Activated naive CD4-positive, alpha-beta T cell treated with anti-CD3 and anti-CD28 coated beads, Interleukin-2, amount 10 ng/mL, durations not matched to agents 7 days and 5 days (primary cell): Measurements from ENCODE around the gene PCDH9.

Experiments
- CTCF ChIA-PET: fragments of 350-600 bp; sonication (Branson Sonifier 250); formaldehyde crosslinking; loops from one replicate; lab custom pipeline; 2021; ENCODE audit warnings: antibody characterized with exemption; lab: Charles Lee
- DNase-seq: peaks from one replicate; pipeline ENCODE4 v3.0.0-alpha.2; 2020
- H3K27ac Mint-ChIP-seq: one replicate; pipeline ENCODE4 v1.8.0; 2021; ENCODE audit warnings: mild to moderate bottlenecking, moderate library complexity, mixed read lengths
- H3K27me3 Mint-ChIP-seq: one replicate; pipeline ENCODE4 v1.8.0; 2021; ENCODE audit warnings: mild to moderate bottlenecking, mixed read lengths
- H3K36me3 Mint-ChIP-seq: one replicate; pipeline ENCODE4 v1.8.0; 2021; ENCODE audit warnings: mixed read lengths
- H3K4me1 Mint-ChIP-seq: one replicate; pipeline ENCODE4 v1.8.0; 2021; ENCODE audit warnings: mixed read lengths
- H3K4me3 Mint-ChIP-seq: one replicate; pipeline ENCODE4 v1.8.0; 2021; ENCODE audit warnings: mild to moderate bottlenecking, moderate library complexity, mixed read lengths
- H3K9me3 Mint-ChIP-seq: one replicate; pipeline ENCODE4 v1.8.0; 2021; ENCODE audit warnings: mixed read lengths

The PCDH9 gene

DNA sequence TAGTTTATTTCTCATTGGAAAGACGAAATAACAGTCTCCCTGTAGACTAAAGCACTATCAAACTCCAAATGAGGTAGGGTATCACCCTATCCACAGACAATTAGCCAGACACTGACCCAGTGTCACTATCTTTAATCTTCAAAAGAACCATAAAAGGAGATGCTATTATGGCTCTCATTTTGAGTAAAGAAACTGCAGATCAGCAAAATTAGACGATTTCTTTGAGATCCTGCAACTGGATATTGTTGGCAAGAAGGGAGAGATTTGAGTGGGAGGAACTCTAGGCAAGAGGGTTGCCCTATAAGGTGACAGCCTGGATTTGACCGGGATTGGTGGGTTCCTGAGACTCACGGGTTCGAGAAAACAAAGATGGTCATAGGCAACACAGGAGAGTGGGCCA lies 71.2 kb downstream of the PCDH9 start:
- Mint-ChIP-seq H3K36me3 (no peaks in the 10 kb centered on the region), H3K27ac (no peak overlapping the region), H3K4me1 (no peaks in the 10 kb centered on the region), H3K9me3 (no peaks in the 10 kb centered on the region), H3K4me3 (no peak overlapping the region), H3K27me3 (no peaks in the 10 kb centered on the region)
- DNase-seq, result no peak
- CTCF ChIA-PET, result no interaction called here

DNA sequence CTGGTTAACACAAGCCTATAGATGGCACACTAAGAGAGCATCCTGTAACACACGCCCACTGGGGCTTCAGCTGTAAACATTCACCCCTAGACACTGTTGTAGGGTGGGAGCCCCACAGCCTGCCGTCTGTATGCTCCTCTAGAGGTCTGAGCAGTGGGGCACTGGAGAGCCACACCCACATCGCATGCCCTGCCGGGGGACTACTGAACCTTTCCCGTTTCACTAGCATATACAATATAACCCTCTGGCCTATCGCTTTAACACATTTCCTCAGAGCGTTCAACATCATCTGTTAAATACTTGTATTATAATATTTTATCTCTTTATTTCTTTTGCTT lies 73.4 kb downstream of the PCDH9 start:
- CTCF ChIA-PET, result no interaction called here
- no peak overlapping the region for H3K4me3 Mint-ChIP-seq
- H3K36me3 Mint-ChIP-seq, result no peaks in the 10 kb centered on the region
- H3K9me3 Mint-ChIP-seq, result no peaks in the 10 kb centered on the region
- H3K27me3 Mint-ChIP-seq, result no peaks in the 10 kb centered on the region
- no peaks in the 10 kb centered on the region for H3K4me1 Mint-ChIP-seq
- no peak for DNase-seq
- no peak overlapping the region for H3K27ac Mint-ChIP-seq

GRCh38 chr13:67155898-67156722 lies 74.0 kb downstream of the PCDH9 start:
- DNase-seq, result no peak
- Mint-ChIP-seq H3K27ac (no peak overlapping the region), H3K4me3 (no peak overlapping the region), H3K36me3 (no peaks in the 10 kb centered on the region), H3K27me3 (no peaks in the 10 kb centered on the region), H3K4me1 (no peaks in the 10 kb centered on the region), H3K9me3 (no peaks in the 10 kb centered on the region)
- CTCF ChIA-PET, result no interaction called here

DNA sequence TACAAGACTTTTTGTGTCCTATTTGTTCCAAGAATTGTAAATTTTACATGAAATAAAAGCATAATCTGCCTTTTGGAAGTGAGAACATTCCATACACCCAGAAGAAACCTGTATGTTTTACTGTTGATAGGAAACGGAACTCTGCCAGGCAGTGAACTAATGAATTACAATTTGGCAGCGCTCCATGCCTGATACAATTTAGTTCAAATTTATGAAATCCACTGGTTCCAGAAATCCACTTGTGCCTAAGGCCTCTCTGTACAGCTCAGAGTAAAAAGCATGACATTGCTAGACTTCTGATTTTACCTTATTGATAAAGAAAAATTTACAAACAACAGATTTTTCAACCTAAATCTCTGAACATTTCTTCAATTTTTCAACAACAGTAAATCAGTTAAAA lies 78.1 kb downstream of the PCDH9 start:
- Mint-ChIP-seq H3K4me3 (no peak overlapping the region), H3K27me3 (no peaks in the 10 kb centered on the region), H3K4me1 (no peaks in the 10 kb centered on the region), H3K36me3 (no peaks in the 10 kb centered on the region), H3K27ac (no peak overlapping the region), H3K9me3 (no peaks in the 10 kb centered on the region)
- DNase-seq, result no peak
- CTCF ChIA-PET, result interaction anchor here (0.9 kb wide), 1 partner anchor 177 kb away, joined by 3 read pairs; no protein-coding TSS in a partner anchor

GRCh38 chr13:67151652-67152051 lies 78.5 kb downstream of the PCDH9 start:
- CTCF ChIA-PET, result interaction anchor here (0.9 kb wide), 1 partner anchor 178 kb away, joined by 3 read pairs; no protein-coding TSS in a partner anchor
- no peaks in the 10 kb centered on the region for H3K4me1 Mint-ChIP-seq
- H3K36me3 Mint-ChIP-seq, result no peaks in the 10 kb centered on the region
- no peaks in the 10 kb centered on the region for H3K27me3 Mint-ChIP-seq
- DNase-seq, result no peak
- H3K27ac Mint-ChIP-seq, result no peak overlapping the region
- no peaks in the 10 kb centered on the region for H3K9me3 Mint-ChIP-seq
- no peak overlapping the region for H3K4me3 Mint-ChIP-seq

DNA sequence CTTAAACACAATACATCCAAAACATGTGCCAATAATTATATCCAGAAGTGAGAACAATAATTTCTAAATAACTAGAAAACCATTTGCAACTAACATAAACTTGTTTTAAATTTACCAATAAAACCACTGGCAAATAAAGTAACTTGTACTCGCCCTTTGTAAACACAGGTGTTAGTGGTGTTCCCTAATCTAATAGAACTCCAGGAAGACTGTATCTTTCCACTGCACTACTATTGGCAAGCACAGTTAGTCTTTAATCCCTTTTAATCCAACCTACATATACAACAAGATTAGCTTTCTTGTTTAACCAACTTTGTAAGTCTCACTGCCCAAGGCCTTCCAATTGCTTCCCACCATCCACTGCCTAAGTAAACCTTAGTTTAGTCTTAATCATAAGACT lies 79.5 kb downstream of the PCDH9 start:
- no peak overlapping the region for H3K4me3 Mint-ChIP-seq
- no peak for DNase-seq
- no peak overlapping the region for H3K27ac Mint-ChIP-seq
- H3K9me3 Mint-ChIP-seq, result no peaks in the 10 kb centered on the region
- CTCF ChIA-PET, result no interaction called here
- no peaks in the 10 kb centered on the region for H3K27me3 Mint-ChIP-seq
- H3K36me3 Mint-ChIP-seq, result no peaks in the 10 kb centered on the region
- H3K4me1 Mint-ChIP-seq, result no peaks in the 10 kb centered on the region

GRCh38 chr13:67148161-67148571 lies 82.0 kb downstream of the PCDH9 start:
- H3K27me3 Mint-ChIP-seq, result no peaks in the 10 kb centered on the region
- CTCF ChIA-PET, result no interaction called here
- H3K27ac Mint-ChIP-seq, result no peak overlapping the region
- no peaks in the 10 kb centered on the region for H3K9me3 Mint-ChIP-seq
- H3K4me3 Mint-ChIP-seq, result no peak overlapping the region
- no peaks in the 10 kb centered on the region for H3K36me3 Mint-ChIP-seq
- DNase-seq, result no peak
- H3K4me1 Mint-ChIP-seq, result no peaks in the 10 kb centered on the region

DNA sequence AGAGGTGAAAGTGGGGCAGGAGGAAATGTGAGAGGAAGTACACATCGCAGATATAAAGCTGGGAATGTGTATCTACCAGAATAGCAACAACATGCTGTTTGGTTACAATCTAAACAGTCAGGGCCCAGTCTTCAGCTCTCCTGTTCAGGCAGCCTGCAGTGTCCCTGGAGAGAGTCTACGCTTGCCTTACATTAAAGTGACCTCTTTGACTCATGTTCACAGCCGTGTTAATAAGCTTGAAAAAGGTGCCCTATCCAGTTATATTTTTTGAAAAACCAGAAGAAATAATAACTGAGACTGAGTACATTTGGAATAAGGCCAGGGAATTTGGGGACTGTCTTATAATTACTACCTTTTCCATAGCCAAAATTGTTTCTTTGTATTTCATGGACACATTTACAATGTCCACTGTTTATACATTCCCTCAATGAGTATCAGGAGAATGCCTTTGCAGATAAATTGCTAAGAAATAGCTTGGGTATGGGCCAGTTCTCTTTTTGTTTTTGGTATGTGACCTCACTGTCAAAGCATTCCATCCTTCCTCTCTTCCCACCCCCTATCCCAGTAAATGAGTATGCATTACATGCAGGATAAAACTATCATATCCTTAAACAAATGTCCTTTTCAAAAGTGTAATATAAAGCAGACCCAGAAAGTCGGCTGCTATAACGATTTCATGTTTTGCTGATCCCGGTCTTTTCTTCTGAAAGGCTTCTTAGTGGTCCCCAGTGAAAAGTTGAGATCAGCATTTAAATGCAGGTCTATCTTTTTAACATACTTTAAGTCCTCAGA lies 82.6 kb downstream of the PCDH9 start:
- CTCF ChIA-PET, result no interaction called here
- Mint-ChIP-seq H3K4me1 (no peaks in the 10 kb centered on the region), H3K27me3 (no peaks in the 10 kb centered on the region), H3K4me3 (no peak overlapping the region), H3K9me3 (no peaks in the 10 kb centered on the region), H3K36me3 (no peaks in the 10 kb centered on the region), H3K27ac (no peak overlapping the region)
- no peak for DNase-seq

- H3K27ac Mint-ChIP-seq, result no peak overlapping the region
- no peaks in the 10 kb centered on the region for H3K36me3 Mint-ChIP-seq
- H3K4me1 Mint-ChIP-seq, result no peaks in the 10 kb centered on the region
- H3K27me3 Mint-ChIP-seq, result no peaks in the 10 kb centered on the region
- no peak overlapping the region for H3K4me3 Mint-ChIP-seq
- H3K9me3 Mint-ChIP-seq, result no peaks in the 10 kb centered on the region
- no peak for DNase-seq
- CTCF ChIA-PET, result no interaction called here
Measured at GRCh38 chr13:67146523-67147130, 83.5 kb downstream of the PCDH9 start.

- H3K36me3 Mint-ChIP-seq, result no peaks in the 10 kb centered on the region
- no peaks in the 10 kb centered on the region for H3K9me3 Mint-ChIP-seq
- no peak for DNase-seq
- no peak overlapping the region for H3K4me3 Mint-ChIP-seq
- H3K27me3 Mint-ChIP-seq, result no peaks in the 10 kb centered on the region
- H3K4me1 Mint-ChIP-seq, result no peaks in the 10 kb centered on the region
- H3K27ac Mint-ChIP-seq, result no peak overlapping the region
- CTCF ChIA-PET, result no interaction called here
Measured at GRCh38 chr13:67145950-67146349, 84.2 kb downstream of the PCDH9 start.

GRCh38 chr13:67143544-67144115 lies 86.5 kb downstream of the PCDH9 start:
- no peaks in the 10 kb centered on the region for H3K27me3 Mint-ChIP-seq
- no peak overlapping the region for H3K4me3 Mint-ChIP-seq
- H3K9me3 Mint-ChIP-seq, result no peaks in the 10 kb centered on the region
- CTCF ChIA-PET, result no interaction called here
- H3K4me1 Mint-ChIP-seq, result no peaks in the 10 kb centered on the region
- H3K36me3 Mint-ChIP-seq, result no peaks in the 10 kb centered on the region
- no peak overlapping the region for H3K27ac Mint-ChIP-seq
- DNase-seq, result no peak

- DNase-seq, result no peak
- no peaks in the 10 kb centered on the region for H3K4me1 Mint-ChIP-seq
- CTCF ChIA-PET, result no interaction called here
Measured at GRCh38 chr13:67140006-67140405, 90.1 kb downstream of the PCDH9 start.

DNA sequence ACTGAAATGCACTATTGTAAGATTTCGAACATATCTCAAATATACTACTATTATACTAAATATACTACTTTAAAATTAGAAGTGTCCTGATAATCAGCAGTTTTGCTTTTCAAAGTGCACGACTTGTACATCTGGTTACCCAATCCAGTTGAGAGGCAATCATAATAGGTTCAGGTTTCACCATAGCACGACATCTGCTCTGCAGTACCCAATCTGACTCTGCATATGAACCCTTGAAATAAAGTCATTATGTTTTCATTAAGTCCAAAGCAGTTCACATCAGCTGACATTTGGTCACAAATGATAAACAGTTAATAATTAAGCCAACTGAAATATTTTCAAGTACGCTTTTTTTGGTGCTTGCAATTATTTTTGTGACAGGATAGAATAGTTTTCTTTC lies 90.6 kb downstream of the PCDH9 start:
- Mint-ChIP-seq H3K4me3 (no peak overlapping the region), H3K4me1 (peaks cover 1% of the 10 kb centered on the region), H3K27me3 (no peaks in the 10 kb centered on the region), H3K9me3 (no peaks in the 10 kb centered on the region), H3K27ac (no peak overlapping the region), H3K36me3 (no peaks in the 10 kb centered on the region)
- CTCF ChIA-PET, result no interaction called here
- DNase-seq, result no peak

More at GRCh38 chr13:67140006-67140405, 90.1 kb downstream of the PCDH9 start:
- Mint-ChIP-seq H3K27me3 (no peaks in the 10 kb centered on the region), H3K4me3 (no peak overlapping the region), H3K9me3 (no peaks in the 10 kb centered on the region), H3K27ac (no peak overlapping the region), H3K36me3 (no peaks in the 10 kb centered on the region)

DNA sequence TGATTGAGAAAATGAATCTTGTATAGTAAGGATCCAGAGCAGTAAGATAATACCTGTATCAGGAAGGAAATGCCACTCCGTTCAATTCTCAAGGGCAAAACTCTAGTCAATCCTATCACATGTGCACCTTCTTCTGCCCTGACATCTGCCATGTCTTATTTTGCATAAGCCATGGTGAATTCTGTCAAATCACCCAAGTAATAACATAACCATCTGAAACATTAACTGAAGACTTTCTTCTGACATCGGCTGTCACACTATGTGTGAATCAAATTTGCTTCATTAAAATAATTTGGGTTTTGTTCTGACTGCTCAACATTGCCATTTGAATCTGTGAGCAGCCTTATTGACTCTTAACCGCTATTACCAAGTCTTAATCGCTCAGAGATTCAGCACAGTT lies 91.2 kb downstream of the PCDH9 start:
- CTCF ChIA-PET, result no interaction called here
- H3K4me1 Mint-ChIP-seq, result peaks cover 4% of the 10 kb centered on the region

More for the DNA sequence above, 91.2 kb downstream of the PCDH9 start:
- no peaks in the 10 kb centered on the region for H3K36me3 Mint-ChIP-seq
- H3K27me3 Mint-ChIP-seq, result no peaks in the 10 kb centered on the region
- no peak overlapping the region for H3K27ac Mint-ChIP-seq
- H3K9me3 Mint-ChIP-seq, result no peaks in the 10 kb centered on the region
- DNase-seq, result no peak
- H3K4me3 Mint-ChIP-seq, result no peak overlapping the region
